WERI-Rb-1 (cell line): ENCODE measurements around the gene NCKAP5L.

Experiments
- DNase-seq: peaks from one replicate; pipeline ENCODE4 v3.0.0-alpha.2; 2020
- H3K27ac ChIP-seq: fragments of 250-450 bp; sonication (Bioruptor Pico); 2 replicates; pipeline ENCODE4 v1.5.1; 2020; ENCODE audit warnings: mild to moderate bottlenecking, moderate library complexity
- H3K27me3 ChIP-seq: fragments of 250-450 bp; sonication (Bioruptor Pico); 2 replicates; pipeline ENCODE4 v1.5.1; 2021; ENCODE audit warnings: mild to moderate bottlenecking, low read depth, moderate library complexity; ENCODE audit not compliant: insufficient read depth, severe bottlenecking
- H3K36me3 ChIP-seq: fragments of 250-450 bp; sonication (Bioruptor Pico); 2 replicates; pipeline ENCODE4 v1.5.1; 2020; ENCODE audit warnings: mild to moderate bottlenecking, moderate library complexity
- H3K4me3 ChIP-seq: 2 replicates; pipeline ENCODE4 v1.5.1; 2011; ENCODE audit warnings: low read depth, mild to moderate bottlenecking, control low read depth, low read length
- H3K9me3 ChIP-seq: fragments of 250-450 bp; sonication (Bioruptor Pico); 2 replicates; pipeline ENCODE4 v1.5.1; 2021; ENCODE audit warnings: mild to moderate bottlenecking, moderate library complexity; ENCODE audit not compliant: severe bottlenecking
- CTCF ChIP-seq: IDR thresholded peaks from 2 replicates; pipeline ENCODE4 v1.5.1; 2011; ENCODE audit warnings: low read depth, mild to moderate bottlenecking, control low read depth, inconsistent platforms, low read length

Gene NCKAP5L

GRCh38 chr12:49741882-49742620 is 86.2 kb downstream of the NCKAP5L start:
- H3K36me3 ChIP-seq = peaks cover 25% of the 10 kb centered on the region
- DNase-seq = peak; percentile 72
- TF ChIP-seq CTCF = no peak
- H3K4me3 ChIP-seq = peak overlapping the region; percentile 83
- H3K27ac ChIP-seq = peak overlapping the region; percentile 94
- no peaks in the 10 kb centered on the region for H3K27me3 ChIP-seq
- H3K9me3 ChIP-seq = no peaks in the 10 kb centered on the region
